ENCODE results near the gene FBXL15. TPM values are rescaled to one million over a fixed set of nuclear protein-coding genes. Genes with fewer than 3 reads are reported as not detected.

Gene FBXL15
- total and polyA plus RNA-seq, 2 of the 13 experiments (the other 11 are each of a cell fraction or from before 2014, with no cell fraction given) = 4.3 to 8.3 TPM

GRCh38 chr10:102419269-102420180 is 1.1 kb upstream of the FBXL15 start (continued):
- TF ChIP-seq ZBED4 (CRISPR knock-in tag; IDR thresholded peaks at IDR 0.05; ENCODE audit: borderline replicate concordance) (no peak), ZNF552 (CRISPR knock-in tag; IDR thresholded peaks at IDR 0.05; ENCODE audit: borderline replicate concordance) (no peak), KAT7 (CRISPR knock-in tag; IDR thresholded peaks at IDR 0.05; ENCODE audit: borderline replicate concordance) (no peak), ZNF558 (CRISPR knock-in tag; IDR thresholded peaks at IDR 0.05; ENCODE audit: borderline replicate concordance) (no peak), MLX (CRISPR knock-in tag; IDR thresholded peaks at IDR 0.05) (no peak), ZBTB38 (CRISPR knock-in tag; IDR thresholded peaks at IDR 0.05) (0 out of 2 replicates have a peak, but pooled peaks have one; percentile 19), KDM6A (CRISPR knock-in tag; IDR thresholded peaks at IDR 0.05; ENCODE audit: low read depth) (no peak), ETS1 (CRISPR knock-in tag; IDR thresholded peaks at IDR 0.05) (no peak; the same call in 1 of the 2 replicates), CSRNP2 (CRISPR knock-in tag; conservative IDR thresholded peaks at IDR 0.05; ENCODE audit: low read depth) (no peak), NONO (IDR thresholded peaks at IDR 0.05) (no peak), NONO (CRISPR knock-in tag; conservative IDR thresholded peaks at IDR 0.05) (peak; percentile 21; the same call in 1 of the 2 replicates), MYC (CRISPR knock-in tag; IDR thresholded peaks at IDR 0.05; ENCODE audit: borderline replicate concordance) (peak; percentile 78), MXD3 (CRISPR knock-in tag; IDR thresholded peaks at IDR 0.05) (peak; percentile 60; the same call in 1 of the 2 replicates), PAX8 (CRISPR knock-in tag; IDR thresholded peaks at IDR 0.05; ENCODE audit: borderline replicate concordance) (no peak), ZNF598 (CRISPR knock-in tag; IDR thresholded peaks at IDR 0.05; ENCODE audit: borderline replicate concordance) (no peak), FIP1L1 (IDR thresholded peaks at IDR 0.05; ENCODE audit: borderline replicate concordance, insufficient read depth, low read depth, low read length) (no peak), EED (CRISPR knock-in tag; IDR thresholded peaks at IDR 0.05) (no peak), PRMT3 (CRISPR knock-in tag; IDR thresholded peaks at IDR 0.05; ENCODE audit: borderline replicate concordance, low read depth) (no peak), TBX3 (IDR thresholded peaks at IDR 0.05; ENCODE audit: borderline replicate concordance) (no peak)

Data from HepG2 (cell line).